Trophoblast cell (in vitro differentiated cells and primary cell): ENCODE measurements around the gene MIB2.

Source experiments
- DNase-seq, 2 donors: peaks; one replicate each; pipeline ENCODE4 v3.0.0-alpha.2; 2016
- H2AFZ ChIP-seq: 2 replicates; pipeline ENCODE4 v1.6.1; 2013; ENCODE audit warnings: low read length, moderate library complexity, mild to moderate bottlenecking; ENCODE audit not compliant: insufficient read depth, poor library complexity
- H2AK5ac ChIP-seq: 2 replicates; pipeline ENCODE4 v1.6.1; 2013; ENCODE audit warnings: mild to moderate bottlenecking, low read length
- H2BK120ac ChIP-seq: 2 replicates; pipeline ENCODE4 v1.6.1; 2013; ENCODE audit warnings: low read length, mild to moderate bottlenecking, moderate library complexity; ENCODE audit not compliant: insufficient read depth, poor library complexity
- H2BK12ac ChIP-seq: 2 replicates; pipeline ENCODE4 v1.6.1; 2013; ENCODE audit warnings: mild to moderate bottlenecking, low read length, moderate library complexity
- H2BK5ac ChIP-seq: 2 replicates; pipeline ENCODE4 v1.6.1; 2013; ENCODE audit warnings: low read length, low read depth, moderate library complexity, mild to moderate bottlenecking; ENCODE audit not compliant: poor library complexity
- H3K14ac ChIP-seq: 2 replicates; pipeline ENCODE4 v1.6.1; 2013; ENCODE audit warnings: mild to moderate bottlenecking, low read length
- H3K18ac ChIP-seq: 2 replicates; pipeline ENCODE4 v1.6.1; 2013; ENCODE audit warnings: mild to moderate bottlenecking, low read length
- H3K23ac ChIP-seq: 2 replicates; pipeline ENCODE4 v1.6.1; 2013; ENCODE audit warnings: low read length
- H3K27ac ChIP-seq: 2 replicates; pipeline ENCODE4 v1.5.1; 2013; ENCODE audit warnings: low read depth, mild to moderate bottlenecking, inconsistent platforms, low read length, moderate library complexity
- H3K27me3 ChIP-seq: 2 replicates; pipeline ENCODE4 v1.6.1; 2013; ENCODE audit warnings: inconsistent platforms, mild to moderate bottlenecking, low read length, moderate library complexity; ENCODE audit not compliant: insufficient read depth
- H3K36me3 ChIP-seq, 2 experiments: 1 replicate in 1 of 2; 2 replicates in 1 of 2; pipeline ENCODE4 v1.6.1; 2013; ENCODE audit warnings: low read length in 2 of 2, mild to moderate bottlenecking in 2 of 2, moderate library complexity in 1 of 2; ENCODE audit not compliant: insufficient read depth in 2 of 2, control insufficient read depth in 1 of 2
- H3K4ac ChIP-seq: 2 replicates; pipeline ENCODE4 v1.6.1; 2013; ENCODE audit warnings: low read depth, mild to moderate bottlenecking, low read length, moderate library complexity
- H3K4me1 ChIP-seq, 2 experiments: 1 replicate in 1 of 2; 2 replicates in 1 of 2; pipeline ENCODE4 v1.6.1; 2013; ENCODE audit warnings: low read length in 2 of 2, mild to moderate bottlenecking in 2 of 2, moderate library complexity in 1 of 2; ENCODE audit not compliant: insufficient read depth in 2 of 2, control insufficient read depth in 1 of 2
- H3K4me2 ChIP-seq: 2 replicates; pipeline ENCODE4 v1.6.1; 2013; ENCODE audit warnings: inconsistent platforms, mild to moderate bottlenecking, low read length, moderate library complexity
- H3K4me3 ChIP-seq: 2 replicates; pipeline ENCODE4 v1.5.1; 2013; ENCODE audit warnings: mild to moderate bottlenecking, low read depth, low read length, inconsistent platforms
- H3K79me1 ChIP-seq: one replicate; pipeline ENCODE4 v1.6.1; 2013; ENCODE audit warnings: low read length
- H3K79me2 ChIP-seq: 2 replicates; pipeline ENCODE4 v1.6.1; 2013; ENCODE audit warnings: low read length, mild to moderate bottlenecking; ENCODE audit not compliant: control insufficient read depth, insufficient read depth, poor library complexity
- H3K9ac ChIP-seq: 2 replicates; pipeline ENCODE4 v1.6.1; 2013; ENCODE audit warnings: mild to moderate bottlenecking, low read length
- H3K9me3 ChIP-seq: 2 replicates; pipeline ENCODE4 v1.6.1; 2013; ENCODE audit warnings: low read depth, mild to moderate bottlenecking, control low read depth, inconsistent platforms, low read length; ENCODE audit not compliant: insufficient read depth
- H4K12ac ChIP-seq: 2 replicates; pipeline ENCODE4 v1.6.1; 2013; ENCODE audit warnings: low read depth, mild to moderate bottlenecking, low read length, moderate library complexity
- H4K8ac ChIP-seq: 2 replicates; pipeline ENCODE4 v1.6.1; 2013; ENCODE audit warnings: low read depth, mild to moderate bottlenecking, low read length, moderate library complexity
- H4K91ac ChIP-seq: one replicate; pipeline ENCODE4 v1.6.1; 2013; ENCODE audit warnings: low read depth, mild to moderate bottlenecking, low read length, moderate library complexity
- WGBS: extraction: QIAGEN DNeasy Blood & Tissue Kit; methylation state at CpG from one replicate; pipeline ENCODE4 v1.1.7; 2013; ENCODE audit warnings: missing lambda C conversion rate; ENCODE audit not compliant: insufficient read length, insufficient coverage; ENCODE audit errors: extremely low coverage; 5-methylcytosine and 5-hydroxymethylcytosine counted together

MIB2 gene

GRCh38 chr1:1598051-1598719 lies 17.1 kb upstream of the MIB2 start:
- H2BK120ac ChIP-seq = no peak overlapping the region

GRCh38 chr1:1598720-1599029 lies 16.6 kb upstream of the MIB2 start:
- no peaks in the 10 kb centered on the region for H3K79me1 ChIP-seq
- no peak overlapping the region for H4K91ac ChIP-seq
- no peak overlapping the region for H3K27ac ChIP-seq
- H3K4ac ChIP-seq = no peak overlapping the region
- H3K9me3 ChIP-seq = peaks cover 9% of the 10 kb centered on the region
- no peak overlapping the region for H2AFZ ChIP-seq
- no peak overlapping the region for H2BK5ac ChIP-seq
- no peaks in the 10 kb centered on the region for H3K36me3 ChIP-seq
- no peak overlapping the region for H4K12ac ChIP-seq
- no peak overlapping the region for H4K8ac ChIP-seq
- no peak overlapping the region for H3K18ac ChIP-seq
- H3K4me2 ChIP-seq = no peak overlapping the region
- H3K4me3 ChIP-seq = no peak overlapping the region
- no peak overlapping the region for H2AK5ac ChIP-seq
- WGBS = no CpG with 5 or more reads among the region's 13 CpGs
- no peak overlapping the region for H2BK12ac ChIP-seq
- H2BK120ac ChIP-seq = no peak overlapping the region
- peaks cover 26% of the 10 kb centered on the region for H3K27me3 ChIP-seq
- no peak for DNase-seq
- peaks cover 9% of the 10 kb centered on the region in 2 experiments for H3K4me1 ChIP-seq
- no peak overlapping the region for H3K9ac ChIP-seq
- no peak overlapping the region for H3K23ac ChIP-seq
- H3K79me2 ChIP-seq = no peaks in the 10 kb centered on the region
- H3K14ac ChIP-seq = no peak overlapping the region

More at GRCh38 chr1:1598051-1598719, 17.1 kb upstream of the MIB2 start:
- Histone ChIP-seq H3K79me2 (no peaks in the 10 kb centered on the region), H4K8ac (no peak overlapping the region), H3K79me1 (no peaks in the 10 kb centered on the region), H4K91ac (no peak overlapping the region), H2BK5ac (no peak overlapping the region), H3K4me2 (no peak overlapping the region), H3K36me3 (no peaks in the 10 kb centered on the region), H4K12ac (no peak overlapping the region), H2AK5ac (no peak overlapping the region), H3K14ac (no peak overlapping the region), H3K4ac (no peak overlapping the region), H3K27me3 (peaks cover 26% of the 10 kb centered on the region), H2BK12ac (no peak overlapping the region), H3K4me3 (no peak overlapping the region), H3K27ac (no peak overlapping the region), H3K9me3 (peaks cover 9% of the 10 kb centered on the region), H3K23ac (no peak overlapping the region), H2AFZ (no peak overlapping the region), H3K18ac (no peak overlapping the region), H3K4me1 (peaks cover 9% of the 10 kb centered on the region in 2 experiments), H3K9ac (no peak overlapping the region)
- no CpG with 5 or more reads among the region's 28 CpGs for WGBS
- no peak for DNase-seq

- Histone ChIP-seq H4K12ac (no peak overlapping the region), H3K18ac (no peak overlapping the region), H3K79me2 (no peaks in the 10 kb centered on the region), H3K4ac (no peak overlapping the region), H4K8ac (no peak overlapping the region), H3K4me2 (peak overlapping the region; percentile 68), H3K79me1 (no peaks in the 10 kb centered on the region), H3K9me3 (peaks cover 9% of the 10 kb centered on the region), H3K27ac (no peak overlapping the region), H3K36me3 (no peaks in the 10 kb centered on the region), H2AFZ (peak overlapping the region; percentile 79), H4K91ac (no peak overlapping the region), H3K23ac (no peak overlapping the region), H3K4me3 (peak overlapping the region; percentile 19), H3K27me3 (peaks cover 26% of the 10 kb centered on the region), H2BK12ac (no peak overlapping the region), H2AK5ac (no peak overlapping the region), H3K4me1 (peaks cover 9% of the 10 kb centered on the region in 2 experiments), H3K9ac (no peak overlapping the region), H3K14ac (no peak overlapping the region), H2BK5ac (no peak overlapping the region), H2BK120ac (no peak overlapping the region)
- peak in 1 of 2 donors; percentile 47 for DNase-seq
- no CpG with 5 or more reads among the region's 111 CpGs for WGBS
Observed at GRCh38 chr1:1599030-1599934, 16.0 kb upstream of the MIB2 start.

- no peak within 1 kb of the TSS for H2BK120ac ChIP-seq
- no peak for DNase-seq
- no peaks in the 10 kb centered on the region for H3K36me3 ChIP-seq
- no peak within 1 kb of the TSS for H3K18ac ChIP-seq
- H3K4me1 ChIP-seq = peaks cover 9% of the 10 kb centered on the region in 2 experiments
- WGBS = no CpG with 5 or more reads among the region's 125 CpGs
- H3K4me2 ChIP-seq = peak within 1 kb of the TSS; percentile 68
- H4K8ac ChIP-seq = no peak within 1 kb of the TSS
- no peak within 1 kb of the TSS for H2AK5ac ChIP-seq
- H2AFZ ChIP-seq = peak within 1 kb of the TSS; percentile 79
- H3K23ac ChIP-seq = no peak within 1 kb of the TSS
- H3K27me3 ChIP-seq = peaks cover 26% of the 10 kb centered on the region
- peaks cover 7% of the 10 kb centered on the region for H3K9me3 ChIP-seq
- H2BK12ac ChIP-seq = no peak within 1 kb of the TSS
- no peak within 1 kb of the TSS for H3K27ac ChIP-seq
- no peak within 1 kb of the TSS for H4K91ac ChIP-seq
- no peak within 1 kb of the TSS for H3K9ac ChIP-seq
- H3K4me3 ChIP-seq = peak within 1 kb of the TSS; percentile 19
- H2BK5ac ChIP-seq = no peak within 1 kb of the TSS
- H4K12ac ChIP-seq = no peak within 1 kb of the TSS
- H3K4ac ChIP-seq = no peak within 1 kb of the TSS
- no peaks in the 10 kb centered on the region for H3K79me2 ChIP-seq
- H3K79me1 ChIP-seq = no peaks in the 10 kb centered on the region
- H3K14ac ChIP-seq = no peak within 1 kb of the TSS
Observed at GRCh38 chr1:1599935-1600860, 15.1 kb upstream of the MIB2 start, which contains the start of gene FNDC10. FNDC10 (minus strand) TSS chr1:1600135; CDS start chr1:1600015, 120 bp downstream.
